Measurements from ENCODE around the gene ZFP69.

DNA sequence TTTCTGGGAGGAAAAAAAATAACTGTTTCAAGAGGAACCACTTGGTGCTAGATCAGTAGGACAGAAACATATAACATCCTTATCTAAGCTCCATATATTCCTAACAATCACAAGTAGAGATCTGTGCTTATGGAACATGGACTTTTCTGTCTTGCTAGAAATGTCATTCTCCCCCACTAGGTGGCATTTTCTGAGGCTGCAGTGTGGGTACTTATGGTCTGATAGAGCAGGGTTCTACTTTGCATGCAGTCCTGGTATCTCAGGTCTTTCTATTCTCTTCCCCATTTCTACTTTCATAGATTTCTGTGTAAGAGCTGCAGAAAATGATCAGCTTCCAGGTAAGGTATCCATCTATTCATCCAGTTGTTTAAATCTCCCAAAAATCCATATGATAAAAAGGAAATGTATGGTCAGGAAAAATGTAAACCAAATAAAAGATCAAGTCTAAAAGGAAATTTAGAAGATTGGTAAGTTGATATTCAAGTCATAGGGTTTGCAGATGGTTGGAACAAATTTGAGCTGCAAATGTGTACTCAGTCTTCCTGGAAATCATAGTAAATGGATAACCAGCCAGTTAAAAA lies 55.8 kb downstream of the ZFP69 start:
- TF ChIP-seq EZH2phosphoT487 (IDR thresholded peaks at IDR 0.05): no peak
- TF ChIP-seq, protein P1, sequence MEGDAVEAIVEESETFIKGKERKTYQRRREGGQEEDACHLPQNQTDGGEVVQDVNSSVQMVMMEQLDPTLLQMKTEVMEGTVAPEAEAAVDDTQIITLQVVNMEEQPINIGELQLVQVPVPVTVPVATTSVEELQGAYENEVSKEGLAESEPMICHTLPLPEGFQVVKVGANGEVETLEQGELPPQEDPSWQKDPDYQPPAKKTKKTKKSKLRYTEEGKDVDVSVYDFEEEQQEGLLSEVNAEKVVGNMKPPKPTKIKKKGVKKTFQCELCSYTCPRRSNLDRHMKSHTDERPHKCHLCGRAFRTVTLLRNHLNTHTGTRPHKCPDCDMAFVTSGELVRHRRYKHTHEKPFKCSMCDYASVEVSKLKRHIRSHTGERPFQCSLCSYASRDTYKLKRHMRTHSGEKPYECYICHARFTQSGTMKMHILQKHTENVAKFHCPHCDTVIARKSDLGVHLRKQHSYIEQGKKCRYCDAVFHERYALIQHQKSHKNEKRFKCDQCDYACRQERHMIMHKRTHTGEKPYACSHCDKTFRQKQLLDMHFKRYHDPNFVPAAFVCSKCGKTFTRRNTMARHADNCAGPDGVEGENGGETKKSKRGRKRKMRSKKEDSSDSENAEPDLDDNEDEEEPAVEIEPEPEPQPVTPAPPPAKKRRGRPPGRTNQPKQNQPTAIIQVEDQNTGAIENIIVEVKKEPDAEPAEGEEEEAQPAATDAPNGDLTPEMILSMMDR (IDR thresholded peaks at IDR 0.05): peak; percentile 75
